ENCODE data around the gene TSPAN9. TPM values are rescaled to one million over a fixed set of nuclear protein-coding genes. Genes with fewer than 3 reads are reported as not detected.

The TSPAN9 gene
- total and polyA plus RNA-seq, 9 of the 15 experiments (the other 6 are each of a cell fraction or from before 2014, with no cell fraction given): 0.23 to 2.1 (median 0.60) TPM; not detected in 2

DNA sequence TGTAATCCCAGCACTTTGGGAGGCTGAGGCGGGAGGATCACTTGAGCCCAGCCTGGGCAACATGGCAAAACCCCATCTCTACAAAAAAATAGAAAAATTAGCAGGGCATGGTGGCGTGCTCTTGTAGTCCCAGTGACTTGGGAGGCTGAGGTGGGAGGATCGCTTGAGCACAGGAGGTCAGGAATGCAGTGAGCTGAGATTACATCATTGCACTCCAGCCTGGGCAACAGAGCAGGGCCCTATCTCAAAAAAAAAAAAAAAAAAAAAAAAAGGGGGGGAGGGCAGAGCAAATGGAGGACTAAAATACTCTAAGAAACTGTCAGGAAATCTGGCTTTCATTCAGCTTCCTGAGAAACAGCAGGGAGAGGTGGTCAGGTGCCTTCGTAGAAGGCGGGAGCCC lies 31.7 kb upstream of the TSPAN9 start:
- in situ Hi-C loops (cut with MboI): no loop called here
- no peak for DNase-seq (ENCODE audit: extremely low read depth in 1 of 4, low spot score in 3 of 4)
- TF ChIP-seq MIER1 (IDR thresholded peaks at IDR 0.05; ENCODE audit: low read depth) (no peak), ZNF124 (CRISPR knock-in tag; IDR thresholded peaks at IDR 0.05) (no peak), ZNF583 (CRISPR knock-in tag; IDR thresholded peaks at IDR 0.05) (no peak), THRAP3 (IDR thresholded peaks at IDR 0.05; ENCODE audit: borderline replicate concordance) (no peak), CHD2 (IDR thresholded peaks at IDR 0.05; ENCODE audit: low read depth, low read length) (no peak), STAG1 (CRISPR knock-in tag; IDR thresholded peaks at IDR 0.05; ENCODE audit: borderline replicate concordance) (no peak), NFE2 (IDR thresholded peaks at IDR 0.05; ENCODE audit: low read depth) (no peak), ZFP1 (CRISPR knock-in tag; IDR thresholded peaks at IDR 0.05) (no peak), ZNF239 (CRISPR knock-in tag; IDR thresholded peaks at IDR 0.05) (no peak), ATF1 (CRISPR knock-in tag; IDR thresholded peaks at IDR 0.05) (no peak), ATF1 (tag; IDR thresholded peaks at IDR 0.05) (no peak), TAF7 (tag; IDR thresholded peaks at IDR 0.05) (no peak), ZNF23 (CRISPR knock-in tag; IDR thresholded peaks at IDR 0.05) (no peak)
- TF ChIP-seq, protein P1, sequence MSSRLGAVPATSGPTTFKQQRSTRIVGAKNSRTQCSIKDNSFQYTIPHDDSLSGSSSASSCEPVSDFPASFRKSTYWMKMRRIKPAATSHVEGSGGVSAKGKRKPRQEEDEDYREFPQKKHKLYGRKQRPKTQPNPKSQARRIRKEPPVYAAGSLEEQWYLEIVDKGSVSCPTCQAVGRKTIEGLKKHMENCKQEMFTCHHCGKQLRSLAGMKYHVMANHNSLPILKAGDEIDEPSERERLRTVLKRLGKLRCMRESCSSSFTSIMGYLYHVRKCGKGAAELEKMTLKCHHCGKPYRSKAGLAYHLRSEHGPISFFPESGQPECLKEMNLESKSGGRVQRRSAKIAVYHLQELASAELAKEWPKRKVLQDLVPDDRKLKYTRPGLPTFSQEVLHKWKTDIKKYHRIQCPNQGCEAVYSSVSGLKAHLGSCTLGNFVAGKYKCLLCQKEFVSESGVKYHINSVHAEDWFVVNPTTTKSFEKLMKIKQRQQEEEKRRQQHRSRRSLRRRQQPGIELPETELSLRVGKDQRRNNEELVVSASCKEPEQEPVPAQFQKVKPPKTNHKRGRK (tag; IDR thresholded peaks at IDR 0.05): no peak
- TF ChIP-seq, protein P2, sequence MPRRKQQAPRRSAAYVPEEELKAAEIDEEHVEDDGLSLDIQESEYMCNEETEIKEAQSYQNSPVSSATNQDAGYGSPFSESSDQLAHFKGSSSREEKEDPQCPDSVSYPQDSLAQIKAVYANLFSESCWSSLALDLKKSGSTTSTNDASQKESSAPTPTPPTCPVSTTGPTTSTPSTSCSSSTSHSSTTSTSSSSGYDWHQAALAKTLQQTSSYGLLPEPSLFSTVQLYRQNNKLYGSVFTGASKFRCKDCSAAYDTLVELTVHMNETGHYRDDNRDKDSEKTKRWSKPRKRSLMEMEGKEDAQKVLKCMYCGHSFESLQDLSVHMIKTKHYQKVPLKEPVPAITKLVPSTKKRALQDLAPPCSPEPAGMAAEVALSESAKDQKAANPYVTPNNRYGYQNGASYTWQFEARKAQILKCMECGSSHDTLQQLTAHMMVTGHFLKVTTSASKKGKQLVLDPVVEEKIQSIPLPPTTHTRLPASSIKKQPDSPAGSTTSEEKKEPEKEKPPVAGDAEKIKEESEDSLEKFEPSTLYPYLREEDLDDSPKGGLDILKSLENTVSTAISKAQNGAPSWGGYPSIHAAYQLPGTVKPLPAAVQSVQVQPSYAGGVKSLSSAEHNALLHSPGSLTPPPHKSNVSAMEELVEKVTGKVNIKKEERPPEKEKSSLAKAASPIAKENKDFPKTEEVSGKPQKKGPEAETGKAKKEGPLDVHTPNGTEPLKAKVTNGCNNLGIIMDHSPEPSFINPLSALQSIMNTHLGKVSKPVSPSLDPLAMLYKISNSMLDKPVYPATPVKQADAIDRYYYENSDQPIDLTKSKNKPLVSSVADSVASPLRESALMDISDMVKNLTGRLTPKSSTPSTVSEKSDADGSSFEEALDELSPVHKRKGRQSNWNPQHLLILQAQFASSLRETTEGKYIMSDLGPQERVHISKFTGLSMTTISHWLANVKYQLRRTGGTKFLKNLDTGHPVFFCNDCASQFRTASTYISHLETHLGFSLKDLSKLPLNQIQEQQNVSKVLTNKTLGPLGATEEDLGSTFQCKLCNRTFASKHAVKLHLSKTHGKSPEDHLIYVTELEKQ (CRISPR knock-in tag; IDR thresholded peaks at IDR 0.05): no peak
- H2AFZ ChIP-seq (ENCODE audit: low read depth, low read length): no peak overlapping the region
- H3K9ac ChIP-seq (ENCODE audit: insufficient read depth in 1 of 2, low read depth in 2 of 2, low read length in 2 of 2): no peak overlapping the region
- no peak for FAIRE-seq
- ATAC-seq: no peak
- H3K4me1 ChIP-seq (replicated peaks in 1 of 2; ENCODE audit: control insufficient read depth in 2 of 2, insufficient read depth in 2 of 2, low read length in 2 of 2): peaks cover 0 to 8% of the 10 kb centered on the region in 2 experiments; a peak in 2 of 5 replicates
- no TSS peak for BruUV-seq (replicated peaks)
- peaks cover 13% of the 10 kb centered on the region; the same call in 1 of the 3 replicates for H3K36me3 ChIP-seq (ENCODE audit: control insufficient read depth, insufficient read depth, low read length)
- no peak overlapping the region for H3K27ac ChIP-seq (ENCODE audit: extremely low read depth, low read depth, low read length)
- H4K20me1 ChIP-seq (replicated peaks; ENCODE audit: control insufficient read depth, insufficient read depth, low read length): peaks cover 7% of the 10 kb centered on the region; the same call in 1 of the 2 replicates
- POLR2A ChIA-PET: interaction anchor here (0.7 kb wide), 1 partner anchor 191 kb away, joined by 3 read pairs; no protein-coding TSS in a partner anchor
- no peak overlapping the region for H3K4me2 ChIP-seq (ENCODE audit: insufficient read depth, low read length)
- no peaks in the 10 kb centered on the region for H3K9me1 ChIP-seq (ENCODE audit: control insufficient read depth, insufficient read depth, low read length)
- H3K27me3 ChIP-seq (ENCODE audit: control insufficient read depth in 2 of 2, insufficient read depth in 2 of 2, low read length in 2 of 2): peaks cover 2 to 3% of the 10 kb centered on the region in 2 experiments; a peak in 2 of 5 replicates
- H3K9me3 ChIP-seq (replicated peaks; ENCODE audit: control insufficient read depth, insufficient read depth, low read depth, low read length): no peaks in the 10 kb centered on the region
- no peaks in the 10 kb centered on the region for H3K79me2 ChIP-seq (ENCODE audit: control insufficient read depth, insufficient read depth, low read length)
- WGBS (ENCODE audit: insufficient coverage, low coverage, missing lambda C conversion rate): 52% methylated on average over 5 of the region's 5 CpGs
- intact Hi-C loops (cut with micrococcal nuclease): no loop called here
- CTCF ChIA-PET (ENCODE audit: low intra/inter-chr PET ratio): interaction anchor here (0.6 kb wide), 1 partner anchor 355 kb away, joined by 4 read pairs; no protein-coding TSS in a partner anchor
- no peak overlapping the region for H3K4me3 ChIP-seq

Data from K562 (cell line).